NCI-H1105 treated with DMSO at 0.1 percent for 48 hours (cell line): ENCODE data around the gene ADSS2.
"Not testable (repeated sequence)": the region's sequence is repeated elsewhere in the genome, so short reads cannot be mapped to it uniquely, and the experiment has no call there.

ENCODE experiments used
- DNase-seq: peaks from one replicate; lab custom pipeline; 2025; lab: John Stamatoyannopoulos, UW

Gene ADSS2

DNA sequence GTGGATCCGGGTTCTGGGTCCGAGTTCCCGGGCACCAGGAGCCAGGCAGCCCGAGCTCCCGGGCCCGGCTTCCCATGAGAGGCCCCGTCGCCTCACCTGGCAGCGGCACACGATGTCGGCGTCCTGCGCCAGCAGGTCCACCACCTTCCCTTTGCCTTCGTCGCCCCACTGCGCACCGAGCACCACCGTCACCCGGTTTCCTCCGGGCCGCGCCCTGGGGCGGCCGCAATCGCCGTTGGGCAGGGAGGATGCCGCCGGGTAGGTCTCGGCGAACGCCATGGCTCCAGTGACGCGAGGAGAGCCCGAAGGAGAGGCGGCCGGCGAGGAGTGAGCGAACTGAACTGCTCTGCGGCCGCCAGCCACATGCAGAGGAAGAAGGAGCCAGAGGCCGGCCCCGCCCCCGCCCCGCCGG, at the start of gene ADSS2:
ADSS2 (minus strand) TSS at position 371 of the 412 bp plus-strand sequence; CDS start at position 279, 92 bp downstream.
- DNase-seq = no peak

DNA sequence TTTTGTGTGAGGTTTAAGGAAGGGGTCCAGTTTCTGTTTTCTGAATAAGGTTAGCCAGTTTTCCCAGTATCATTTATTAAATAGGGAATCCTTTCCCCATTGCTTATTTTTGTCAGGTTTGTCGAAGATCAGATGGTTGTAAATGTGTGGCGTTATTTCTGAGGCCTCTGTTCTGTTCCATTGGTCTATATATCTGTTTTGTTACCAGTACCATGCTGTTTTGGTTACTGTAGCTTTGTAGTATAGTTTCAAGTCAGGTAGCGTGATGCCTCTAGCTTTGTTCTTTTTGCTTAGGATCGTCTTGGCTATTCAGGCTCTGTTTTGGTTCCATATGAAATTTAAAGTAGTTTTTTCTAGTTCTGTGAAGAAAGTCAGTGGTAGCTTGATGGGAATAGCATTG, 48.8 kb upstream of the ADSS2 start:
- DNase-seq = not testable (repeated sequence)

DNA sequence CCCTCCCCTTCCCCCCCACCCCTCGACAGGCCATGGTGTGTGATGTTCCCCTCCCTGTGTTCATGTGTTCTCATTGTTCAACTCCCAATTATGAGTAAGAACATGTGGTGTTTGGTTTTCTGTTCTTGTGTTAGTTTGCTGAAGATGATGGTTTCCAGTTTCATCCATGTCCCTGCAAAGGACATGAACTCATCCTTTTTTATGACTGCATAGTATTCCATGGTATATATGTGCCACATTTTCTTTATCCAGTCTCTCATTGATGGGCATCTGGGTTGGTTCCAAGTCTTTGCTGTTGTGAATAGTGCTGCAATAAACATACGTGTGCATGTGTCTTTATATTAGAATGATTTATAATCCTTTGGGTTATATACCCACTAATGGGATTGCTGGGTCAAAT, 47.8 kb upstream of the ADSS2 start:
- DNase-seq = not testable (repeated sequence)

DNA sequence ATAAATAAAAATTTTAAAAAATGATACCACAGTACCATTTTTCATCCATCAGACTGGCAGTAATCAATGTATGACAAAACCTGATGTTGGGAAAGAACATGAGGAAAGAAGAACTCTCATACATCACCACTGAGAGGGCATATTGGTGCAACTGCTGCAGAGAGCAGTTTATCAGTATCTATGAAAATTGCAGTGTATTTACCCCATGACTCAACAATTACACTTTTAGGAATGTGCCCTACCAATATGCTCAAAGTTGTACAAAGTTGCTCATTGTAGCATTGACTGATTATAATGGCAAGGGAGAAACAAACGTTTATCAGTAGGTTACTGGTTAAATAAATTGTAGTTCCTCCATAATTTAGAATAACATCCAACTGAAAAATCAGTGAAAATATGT, 46.1 kb upstream of the ADSS2 start:
- DNase-seq = no peak

DNA sequence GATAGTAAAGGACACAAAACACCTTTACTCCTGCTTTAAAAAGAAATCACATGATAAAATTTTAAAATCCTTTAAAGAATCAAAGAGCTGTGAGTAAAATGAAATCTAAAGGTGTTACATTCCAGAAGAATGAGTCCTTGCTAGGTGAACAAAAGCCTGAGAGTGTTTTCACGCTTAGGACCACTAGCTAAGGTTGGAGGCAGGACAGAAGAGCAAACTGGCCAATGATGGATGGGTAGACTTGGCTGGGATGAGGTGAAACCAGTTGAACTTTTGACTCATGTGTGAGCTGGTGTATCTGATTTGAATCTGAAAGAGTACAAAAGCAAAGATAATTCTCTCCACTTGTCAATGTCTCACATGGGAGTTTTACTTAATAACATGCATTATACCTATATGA, 44.5 kb upstream of the ADSS2 start:
- DNase-seq = no peak

DNA sequence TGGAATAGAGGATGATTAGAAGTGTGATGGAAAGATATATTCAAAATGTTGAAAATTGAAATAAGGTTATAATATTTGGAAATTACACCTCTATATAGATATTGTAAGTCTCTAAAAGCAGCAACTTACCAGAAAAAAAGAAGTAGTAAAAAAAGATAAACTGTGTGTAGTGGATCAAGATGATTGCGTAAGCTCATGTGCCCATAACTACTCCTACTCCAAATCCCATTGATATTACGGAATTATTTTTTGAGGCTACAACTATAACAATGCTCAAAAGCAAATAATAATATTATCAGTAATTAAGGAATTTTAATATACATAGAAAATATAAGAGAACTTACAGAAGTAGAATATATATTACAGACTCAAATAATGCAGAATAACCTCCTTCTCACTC, 42.9 kb upstream of the ADSS2 start:
- no peak for DNase-seq

DNA sequence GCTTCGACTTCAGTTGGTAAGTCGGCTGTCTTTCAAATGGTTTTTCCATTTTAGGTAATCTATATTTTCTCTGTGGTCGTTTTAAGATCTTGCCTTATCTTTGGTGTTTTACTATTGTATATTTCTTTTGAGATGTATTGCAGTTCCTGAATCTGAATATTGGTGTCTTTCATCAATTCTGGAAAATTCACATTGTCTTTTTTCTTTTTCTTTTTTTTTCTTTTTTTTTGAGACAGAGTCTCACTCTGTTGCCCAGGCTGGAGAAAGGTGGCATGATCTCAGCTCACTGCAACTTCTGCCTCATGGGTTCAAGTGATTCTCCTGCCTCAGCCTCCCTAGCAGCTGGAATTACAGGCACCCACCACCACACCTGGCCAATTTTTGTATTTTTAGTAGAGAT, 33.3 kb upstream of the ADSS2 start:
- DNase-seq = not testable (repeated sequence)

DNA sequence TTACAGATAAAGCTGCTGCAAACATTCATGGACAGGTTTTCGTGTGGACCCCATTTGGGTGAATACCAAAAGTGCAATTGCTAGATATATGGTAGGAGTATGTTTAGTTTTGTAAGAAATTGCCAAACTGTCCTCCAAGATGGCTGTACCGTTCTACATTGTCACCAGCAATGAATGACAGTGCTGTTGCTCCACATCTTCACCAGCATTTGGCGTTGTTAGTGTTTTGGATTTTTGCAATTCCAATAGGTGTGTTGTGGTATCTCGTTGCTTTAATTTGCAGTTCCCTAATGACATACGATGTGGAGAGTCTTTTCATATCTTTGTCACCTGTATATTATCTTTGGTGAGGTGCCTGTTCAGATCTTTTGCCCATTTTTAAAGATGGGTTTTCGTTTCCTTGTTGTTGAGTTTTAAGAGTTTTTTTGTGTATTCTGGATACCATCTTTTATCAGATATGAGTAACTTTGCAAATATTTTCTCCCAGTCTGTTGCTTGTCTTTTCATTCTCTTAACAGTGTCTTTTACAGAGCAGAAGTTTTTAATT, 21.4 kb upstream of the ADSS2 start:
- DNase-seq = no peak

DNA sequence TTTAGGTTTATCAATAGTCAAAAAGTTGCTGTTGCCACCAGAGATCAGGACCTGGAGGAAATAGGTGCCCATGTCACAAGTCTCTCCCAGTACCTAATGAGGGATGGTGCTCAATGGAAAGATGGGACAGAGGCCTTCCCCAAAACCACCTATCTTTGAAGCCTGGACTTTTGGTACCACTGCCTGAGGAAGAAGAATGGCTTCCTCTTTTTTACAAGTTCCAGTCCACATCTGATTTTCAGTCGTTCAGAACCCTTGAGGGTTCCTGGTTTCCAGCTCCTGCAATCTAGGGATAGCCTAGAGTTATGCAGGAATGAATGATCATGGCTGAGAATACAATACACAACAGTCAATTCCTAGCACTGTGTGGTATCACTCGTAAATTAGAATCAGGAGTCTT, 15.0 kb upstream of the ADSS2 start:
- DNase-seq = no peak

DNA sequence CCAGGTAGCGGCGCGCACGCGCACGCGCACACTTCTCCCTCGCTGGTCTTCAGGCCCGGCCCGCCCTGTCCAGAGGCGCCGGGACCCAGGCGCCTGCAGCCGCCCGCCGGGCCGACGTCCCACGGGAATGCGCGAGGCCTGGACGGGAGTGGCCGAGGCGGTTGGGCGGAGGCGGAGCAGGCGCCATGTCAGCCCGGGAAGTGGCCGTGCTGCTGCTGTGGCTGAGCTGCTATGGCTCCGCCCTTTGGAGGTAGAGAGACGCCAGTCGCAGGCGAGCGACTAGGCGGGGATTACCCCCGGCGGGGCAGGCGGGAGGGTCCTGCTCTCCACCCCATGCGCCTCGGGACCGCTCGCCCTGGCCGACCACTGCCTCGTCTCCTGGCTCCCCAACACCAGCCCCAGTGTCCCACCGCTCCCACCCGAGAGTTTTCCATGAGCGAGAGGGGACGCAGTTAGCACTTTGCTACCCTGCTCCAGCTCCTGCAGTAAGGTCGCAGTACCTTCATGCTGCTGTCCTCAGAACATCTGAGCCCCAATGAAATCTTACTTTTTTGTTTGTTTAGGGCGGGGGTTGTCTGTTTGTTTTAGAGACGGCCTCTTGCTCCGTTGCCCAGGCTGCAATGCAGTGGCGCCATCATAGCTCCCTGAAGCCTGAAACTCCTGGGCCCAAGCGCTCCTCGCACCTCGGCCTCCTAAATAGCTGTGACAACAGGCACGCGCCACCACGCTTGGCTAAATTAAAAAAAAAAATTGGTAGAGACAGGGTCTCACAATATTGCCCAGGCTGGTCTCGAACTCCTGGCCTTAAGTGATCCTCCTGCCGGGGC, 9.7 kb upstream of the ADSS2 start, which contains the start of gene CATSPERE:
CATSPERE (plus strand) TSS at position 29 of the 827 bp plus-strand sequence; CDS start at position 186, 157 bp downstream.
- no peak for DNase-seq

DNA sequence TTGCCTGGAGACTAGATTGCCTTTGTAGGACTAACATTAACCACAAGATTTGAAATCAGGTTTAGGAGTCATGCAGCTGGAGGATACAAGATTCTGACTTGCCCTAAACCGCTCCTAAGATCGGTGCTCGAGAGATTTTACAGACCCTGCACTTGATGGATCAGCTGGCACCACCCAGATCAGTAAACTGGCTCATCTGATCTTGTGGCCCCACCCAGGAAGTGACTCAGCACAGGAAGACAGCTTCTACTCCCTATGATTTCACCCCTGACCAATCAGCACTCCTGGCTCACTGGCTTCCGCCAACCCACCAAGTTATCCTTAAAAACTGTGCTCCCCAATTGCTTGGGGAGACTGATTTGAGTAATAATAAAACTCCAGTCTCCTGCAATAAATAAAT, 8.5 kb upstream of the ADSS2 start:
- no peak for DNase-seq

DNA sequence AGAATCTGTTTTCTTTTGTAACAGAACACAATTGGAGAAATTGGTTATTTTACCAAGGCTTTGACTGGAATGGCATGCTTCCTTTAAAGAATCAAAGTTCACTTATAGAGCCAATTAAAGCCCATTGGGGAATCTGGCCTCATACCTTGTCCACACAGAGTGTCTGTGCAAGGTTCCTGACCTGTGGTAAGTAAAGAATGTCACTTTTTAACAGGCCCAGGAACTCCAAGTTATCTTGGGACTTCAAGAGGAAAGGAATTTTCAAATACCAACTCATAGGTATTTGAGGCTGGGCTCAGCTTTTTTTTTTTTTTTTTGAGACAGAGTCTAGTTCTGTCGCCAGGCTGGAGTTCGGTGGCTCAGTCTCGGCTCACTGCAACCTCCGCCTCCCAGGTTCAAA, 7.1 kb upstream of the ADSS2 start:
- DNase-seq = no peak

DNA sequence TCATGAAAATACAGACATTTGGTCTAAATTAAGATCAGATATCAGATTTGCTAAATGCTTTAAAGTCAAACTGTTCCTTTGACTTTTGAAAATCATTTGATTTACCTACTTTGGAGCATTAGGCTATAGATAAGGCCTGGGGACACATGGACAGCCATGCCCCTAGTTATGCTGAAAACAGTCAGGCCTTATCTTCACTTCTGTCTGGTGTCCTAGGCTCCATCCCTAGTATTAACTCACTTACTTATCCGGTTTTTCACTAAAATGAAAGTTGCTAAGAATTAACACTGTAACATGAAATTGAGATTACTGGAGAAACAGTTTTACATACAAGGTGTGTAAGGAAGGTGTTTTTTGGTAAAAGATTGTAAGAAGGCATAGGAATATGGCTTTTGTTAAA, 4.9 kb upstream of the ADSS2 start:
- no peak for DNase-seq

DNA sequence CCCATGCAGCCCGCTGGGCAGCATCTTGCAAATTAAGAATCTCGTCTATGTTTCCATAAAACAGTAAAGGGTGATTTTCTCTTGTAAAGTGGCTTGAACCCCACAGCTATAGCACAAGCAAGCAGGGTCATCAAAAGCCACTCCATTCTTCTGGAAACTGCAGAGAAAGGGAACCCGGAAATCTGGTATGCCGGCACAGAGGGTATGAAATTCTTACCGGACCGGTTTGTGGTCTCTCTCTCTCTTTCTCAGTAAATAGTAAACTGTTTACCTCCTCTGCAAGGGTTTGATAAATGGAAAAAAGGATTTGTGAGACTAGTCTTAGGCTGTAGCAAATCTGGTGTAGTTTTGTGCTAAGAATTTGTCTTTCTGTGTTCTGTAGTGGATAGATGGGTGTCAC, 2.7 kb upstream of the ADSS2 start:
- DNase-seq = no peak

DNA sequence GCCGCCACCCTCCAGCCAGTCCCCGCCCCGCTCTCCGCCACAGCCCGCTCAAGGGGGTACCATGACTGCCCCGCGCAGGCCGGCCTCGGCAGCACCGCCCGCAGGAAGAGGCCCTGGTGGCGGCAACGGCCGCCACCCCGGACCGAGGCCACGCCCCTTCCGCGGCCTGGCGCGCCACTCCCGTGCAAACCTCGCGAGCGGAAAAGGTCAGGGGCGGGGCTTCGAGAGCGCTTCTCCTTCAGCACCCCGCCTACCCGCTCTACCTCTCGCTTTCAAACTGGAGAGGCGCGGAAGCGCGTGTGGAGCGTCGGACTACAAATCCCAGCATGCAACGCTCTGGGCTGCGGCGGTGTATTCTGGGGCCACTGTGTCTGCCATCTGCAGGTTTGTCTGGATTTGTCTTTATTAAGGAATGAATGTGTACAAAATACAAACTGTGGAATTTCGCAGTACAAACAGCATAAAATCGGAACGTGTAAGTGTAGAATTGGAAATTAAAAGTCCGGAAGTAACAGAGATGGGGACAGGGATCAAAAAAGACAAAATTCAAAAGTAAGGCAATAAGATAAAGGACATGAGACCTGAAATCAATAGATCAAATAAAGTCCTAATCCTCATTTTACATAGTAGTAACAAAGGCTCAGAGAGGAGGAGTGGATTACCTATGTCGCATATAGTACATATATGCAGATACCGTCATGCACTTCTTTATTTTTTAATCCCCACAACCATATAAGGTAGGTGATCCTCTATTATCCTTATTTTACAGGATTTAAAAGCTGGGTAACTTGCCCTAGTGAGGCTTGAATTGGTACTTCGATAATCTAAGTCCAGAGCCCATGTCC, 464 bp upstream of the ADSS2 start:
- peak; percentile 92 for DNase-seq

DNA sequence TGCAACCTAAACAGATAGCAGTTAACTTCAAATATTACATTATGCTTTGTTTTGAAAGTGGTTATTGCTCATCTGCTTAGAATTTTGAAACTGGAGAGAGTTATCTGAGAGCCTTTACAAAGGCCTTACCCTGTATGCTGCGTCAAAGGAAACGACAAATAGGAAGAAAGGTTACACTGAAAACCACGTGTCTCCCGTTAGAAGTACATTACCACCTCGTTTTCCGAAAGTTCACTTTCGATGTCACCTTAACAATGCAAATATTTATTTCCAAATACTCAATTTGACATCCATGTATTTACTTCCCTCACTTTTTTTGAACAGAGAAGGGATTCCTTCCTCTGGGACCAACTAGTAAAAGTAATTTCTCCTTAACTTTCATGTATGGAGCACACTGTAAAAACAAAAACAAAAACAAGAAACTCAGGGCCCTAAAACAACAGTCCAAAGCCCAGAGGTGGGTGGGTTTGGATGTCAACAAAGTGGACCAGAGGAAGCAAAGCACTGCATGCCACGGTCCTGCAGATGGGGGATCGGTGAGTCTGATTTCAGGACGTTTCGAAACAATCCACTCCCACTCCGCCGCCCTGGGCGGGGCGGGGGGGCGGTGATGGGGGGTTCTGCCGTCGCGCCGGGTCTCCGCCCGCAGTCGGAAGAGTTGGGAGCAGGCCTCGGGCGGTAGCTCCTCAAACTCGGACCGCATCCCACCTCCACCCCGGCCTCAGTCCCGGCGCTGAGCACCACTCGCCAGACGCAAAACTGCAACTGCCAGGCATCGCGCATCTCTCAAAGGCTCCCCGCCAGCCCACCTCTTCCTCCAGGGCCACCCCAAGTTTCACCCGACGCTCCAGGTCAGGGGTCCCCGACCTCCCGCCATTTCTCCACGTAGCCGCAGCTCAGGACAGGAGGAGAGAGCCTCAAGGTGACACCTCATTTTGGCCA, 841 bp downstream of the ADSS2 start:
- DNase-seq = no peak

DNA sequence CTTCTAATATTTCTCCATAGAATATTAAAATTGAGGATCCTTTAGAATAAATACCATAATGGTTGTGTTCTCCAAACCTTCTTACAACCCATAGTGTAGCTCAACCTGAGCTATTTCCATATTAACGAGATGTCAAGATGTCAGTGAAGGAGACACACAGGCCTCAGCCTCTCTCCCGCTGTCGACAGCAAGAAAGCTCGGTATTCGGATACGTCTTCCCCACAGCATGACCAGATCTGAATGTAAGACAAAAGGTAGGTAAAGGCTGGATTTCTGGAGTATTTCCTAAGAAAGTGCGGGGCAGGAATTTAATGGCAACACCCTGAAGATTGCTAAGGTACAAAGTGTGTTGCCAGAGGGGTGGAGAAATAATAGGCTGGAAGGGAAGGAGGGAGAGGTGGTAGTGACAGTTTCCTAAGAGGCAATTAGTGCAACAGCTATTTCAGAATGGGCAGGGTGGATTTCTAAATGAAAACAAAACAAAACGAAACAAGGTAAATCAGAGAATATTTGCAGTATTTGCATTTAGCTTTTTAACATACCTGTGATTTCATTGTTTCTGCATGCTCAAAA, 1.7 kb downstream of the ADSS2 start:
- DNase-seq = no peak

DNA sequence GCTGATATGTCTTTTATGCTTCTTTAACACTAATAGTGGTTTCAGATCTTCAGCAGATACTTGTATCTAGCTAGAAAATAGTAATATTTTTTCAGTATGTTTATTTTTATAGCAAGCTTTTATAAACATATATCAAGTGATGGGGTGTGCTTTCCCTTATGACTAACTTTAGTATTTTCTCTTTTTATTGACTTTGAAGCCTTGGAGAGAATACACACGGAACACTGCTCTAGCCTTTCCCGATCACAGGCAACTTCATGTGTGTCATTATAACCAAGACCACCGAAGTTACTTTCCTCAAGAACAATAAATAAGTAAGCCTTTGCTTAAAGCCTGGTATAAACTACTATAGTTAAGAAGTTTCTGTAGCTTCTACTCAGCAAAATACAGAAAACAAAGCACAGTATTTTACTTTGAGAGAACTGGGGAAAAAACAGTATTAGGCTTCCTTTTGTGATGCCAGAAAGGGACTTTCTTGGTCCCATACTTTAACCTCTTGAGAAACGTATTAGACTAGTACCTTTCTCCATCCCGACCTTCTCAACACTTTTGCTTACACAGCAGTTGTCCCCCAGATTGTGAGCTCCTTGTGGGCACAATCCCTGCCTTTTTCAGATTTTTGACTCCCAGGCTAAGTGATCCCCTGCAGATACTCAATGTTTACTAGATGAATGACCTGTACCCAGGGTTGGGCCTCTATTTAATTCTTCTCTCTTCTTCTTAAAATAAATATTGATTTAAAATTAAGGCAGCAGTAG, 3.3 kb downstream of the ADSS2 start:
- no peak for DNase-seq

DNA sequence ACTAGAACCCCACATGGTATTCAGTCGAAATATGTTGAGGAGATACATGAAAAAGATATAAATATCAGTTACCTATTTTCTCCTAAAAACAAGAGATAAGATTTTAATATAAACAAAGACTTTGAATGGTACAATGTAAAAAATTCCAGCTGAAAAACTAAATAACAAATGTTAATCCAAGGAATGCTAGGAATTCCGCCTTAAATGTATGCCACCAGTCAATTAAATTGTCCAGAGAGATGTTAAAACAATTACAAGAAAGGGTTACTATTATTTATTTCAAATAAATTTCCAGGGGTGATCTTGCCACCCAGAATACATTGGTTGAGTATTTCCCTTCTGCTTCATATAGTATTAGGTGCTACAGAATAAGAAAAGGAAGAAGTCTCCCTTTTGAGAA, 4.2 kb downstream of the ADSS2 start:
- no peak for DNase-seq

DNA sequence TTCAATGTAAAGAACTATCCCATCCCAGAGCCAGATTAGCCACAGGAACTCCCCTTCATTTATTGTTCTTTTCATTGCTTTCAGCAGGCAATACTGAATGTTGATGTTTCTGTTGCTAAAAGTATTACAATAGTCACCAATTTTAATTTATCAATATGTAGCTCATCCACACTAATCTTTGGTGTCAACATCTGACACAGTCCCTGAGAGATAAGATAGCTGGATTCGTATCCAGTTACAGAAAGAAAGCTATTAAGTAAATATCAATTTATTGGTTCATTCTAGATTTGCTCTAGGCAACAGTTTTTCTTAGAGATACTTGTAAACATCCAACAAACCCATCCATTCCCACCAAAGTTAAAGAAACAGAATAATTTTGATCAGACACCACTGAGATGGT, 4.7 kb downstream of the ADSS2 start:
- DNase-seq = no peak
